CD4-positive, alpha-beta T cell treated with Interleukin-15 for 1 hour (primary cell): ENCODE results near the gene LPP.

Experiments
- DNase-seq: peaks from one replicate; pipeline ENCODE4 v3.0.0-alpha.2; 2020

LPP gene

DNA sequence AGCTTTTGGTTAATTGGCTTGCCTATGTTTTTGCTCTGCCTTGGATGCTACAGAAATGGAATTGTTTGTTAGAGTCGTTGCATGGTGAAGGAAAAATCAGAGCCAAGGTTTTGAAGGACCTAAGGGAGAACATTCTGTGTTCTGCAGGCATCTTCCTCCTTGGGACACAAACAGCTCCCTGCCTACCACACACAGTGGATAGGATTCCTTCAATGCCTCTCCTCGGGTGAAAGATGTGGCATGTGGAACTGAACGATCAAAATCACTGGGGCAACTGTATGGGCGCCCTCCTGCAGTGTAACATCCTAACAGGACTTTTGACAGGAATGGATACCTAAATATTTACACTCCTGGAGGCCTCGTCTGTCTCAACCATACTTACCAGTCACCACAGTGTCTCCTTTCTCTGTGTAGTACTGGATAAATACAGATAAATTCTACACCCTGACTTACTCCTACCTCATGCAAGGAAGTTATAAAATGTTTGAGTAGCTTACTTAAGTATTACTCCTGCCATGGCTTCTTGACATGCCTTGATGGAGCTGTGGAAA is 100.6 kb downstream of the LPP start:
- no peak for DNase-seq

DNA sequence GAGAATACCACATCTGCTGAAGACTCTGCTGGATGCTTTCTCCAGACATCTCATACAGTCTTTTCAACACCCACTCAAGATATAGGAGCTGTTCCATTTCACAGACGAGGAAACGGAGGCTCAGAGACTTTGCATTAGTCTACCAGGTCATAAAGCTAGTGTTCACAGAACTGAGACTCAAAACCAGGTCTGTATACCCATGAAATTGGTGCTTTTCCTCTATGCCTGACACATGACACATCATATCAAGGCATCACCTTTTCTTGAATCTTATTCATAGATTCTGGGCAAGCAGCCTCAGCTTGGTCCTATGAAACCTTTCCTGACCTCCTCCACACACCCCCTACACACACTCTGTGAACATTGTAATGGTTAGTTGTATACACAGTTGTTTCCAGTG is 101.2 kb downstream of the LPP start:
- DNase-seq: no peak

DNA sequence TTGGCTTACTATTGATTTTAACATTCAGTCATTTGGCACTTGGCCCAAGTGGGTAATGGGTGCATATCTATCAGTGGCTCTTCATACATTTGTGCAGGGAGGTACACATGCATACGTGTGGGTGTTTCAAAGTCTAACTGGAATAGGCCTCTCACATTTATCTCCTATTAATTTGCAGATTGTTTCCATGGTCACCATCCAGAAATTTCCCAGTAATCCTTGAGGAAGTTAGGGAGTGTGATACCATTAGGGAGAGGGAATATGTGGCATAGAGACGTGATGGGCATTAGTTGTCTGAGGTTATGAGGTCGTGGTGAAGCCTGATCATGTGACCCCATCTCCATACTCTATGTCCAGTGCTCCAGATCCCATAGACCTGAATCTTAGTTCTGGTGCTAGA is 102.8 kb downstream of the LPP start:
- no peak for DNase-seq

DNA sequence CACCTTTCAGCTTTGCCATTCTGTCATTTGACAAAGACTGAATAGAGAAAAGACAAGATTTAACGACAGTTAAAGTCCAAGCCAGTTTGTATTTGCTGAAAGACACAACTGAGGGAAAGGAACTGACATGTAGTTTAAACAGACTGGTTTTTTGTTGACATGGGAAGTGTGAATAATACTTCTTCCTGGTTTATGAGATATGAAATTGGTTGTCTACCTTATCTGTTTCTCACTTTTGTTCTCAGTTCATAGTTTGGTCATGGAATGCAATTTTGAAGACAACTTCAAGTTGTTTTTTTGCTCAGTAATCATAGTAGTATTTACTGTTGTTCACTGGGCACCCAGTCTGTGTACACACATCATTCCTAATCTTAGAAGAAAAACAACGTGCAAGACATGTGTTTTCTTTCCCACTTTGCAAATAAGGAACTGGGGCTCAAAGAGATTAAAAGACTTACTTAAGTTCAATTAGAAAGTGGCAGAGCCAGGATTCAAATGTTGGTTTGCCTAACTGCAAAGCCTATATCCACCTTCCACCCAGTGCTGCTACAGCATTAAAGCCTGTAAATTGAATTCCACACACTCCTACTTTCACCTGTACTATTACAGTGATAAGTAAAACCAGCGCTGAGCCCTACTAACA is 103.5 kb downstream of the LPP start:
- DNase-seq: no peak

DNA sequence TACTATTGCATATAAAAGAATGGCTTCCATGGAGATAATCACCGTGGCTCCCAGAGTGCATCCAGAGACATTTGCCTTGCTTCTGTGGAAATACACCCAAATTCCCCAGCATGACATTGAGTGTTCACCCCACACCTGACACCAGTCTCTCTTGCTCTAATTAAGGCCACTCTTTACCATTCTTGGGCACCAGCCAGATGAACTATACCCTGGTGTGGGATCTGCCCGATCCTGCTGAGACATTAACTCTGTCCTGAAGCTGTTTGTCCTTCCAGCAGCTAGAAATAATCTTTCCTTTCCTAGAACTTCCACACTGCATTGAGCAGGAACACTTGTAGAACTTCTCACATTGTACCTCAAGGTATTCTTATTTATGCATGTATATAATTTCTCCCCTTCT is 105.2 kb downstream of the LPP start:
- DNase-seq: no peak

DNA sequence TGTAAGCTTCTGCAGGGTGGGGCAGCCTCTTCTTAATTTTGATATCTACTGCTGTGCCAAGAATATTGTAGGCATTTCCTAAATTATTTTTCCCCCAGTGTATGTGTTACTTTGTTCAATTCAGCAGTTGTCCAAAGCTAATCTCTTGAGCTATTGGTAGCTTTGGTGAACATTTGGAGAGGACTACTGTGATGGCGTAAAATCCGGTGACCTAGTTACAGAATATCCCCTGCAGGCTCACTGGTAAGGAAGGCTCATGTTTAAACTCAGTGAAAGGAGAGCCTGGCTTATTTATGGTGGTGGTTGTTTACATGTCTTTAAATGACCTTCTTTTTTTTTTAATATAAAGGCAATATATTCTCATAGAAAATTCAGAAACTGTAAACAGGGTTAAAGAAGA is 105.6 kb downstream of the LPP start:
- no peak for DNase-seq

DNA sequence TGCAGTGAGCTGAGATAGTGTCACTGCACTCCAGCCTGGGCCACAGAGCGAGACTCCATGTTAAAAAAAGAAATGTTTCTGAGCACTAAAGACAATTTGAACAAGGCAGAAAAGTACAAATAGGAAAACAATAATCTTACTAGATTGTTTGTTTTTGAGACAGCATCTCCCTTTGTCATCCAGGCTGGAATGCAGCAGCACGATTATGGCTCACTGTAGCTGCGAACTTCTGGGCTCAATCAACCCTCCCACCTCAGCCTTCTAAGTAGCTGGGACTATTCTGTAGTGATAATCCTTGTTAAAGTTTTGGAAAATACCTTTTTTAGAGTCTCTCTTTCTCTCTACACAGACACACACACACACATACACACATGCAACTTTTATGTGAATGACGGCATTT is 107.1 kb downstream of the LPP start:
- no peak for DNase-seq

DNA sequence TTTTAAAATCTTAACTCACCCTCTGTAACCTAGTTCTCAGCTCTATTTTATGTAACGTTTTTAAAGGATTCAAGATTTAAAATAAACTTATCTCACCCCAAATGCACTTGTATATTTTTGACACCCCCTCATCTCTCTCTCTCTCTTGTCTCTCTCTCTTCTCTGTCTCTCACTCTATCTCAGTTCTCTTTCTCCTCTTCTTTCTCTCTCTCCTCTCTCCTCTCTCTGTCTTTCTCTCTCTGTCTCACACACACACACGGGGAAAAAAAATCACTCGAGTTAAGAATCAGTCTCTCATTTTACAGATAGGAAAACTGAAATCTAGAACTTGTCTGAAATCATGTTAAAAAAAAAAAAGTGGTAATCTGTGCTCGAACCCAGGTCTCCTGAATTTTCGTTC is 108.5 kb downstream of the LPP start:
- DNase-seq: no peak

DNA sequence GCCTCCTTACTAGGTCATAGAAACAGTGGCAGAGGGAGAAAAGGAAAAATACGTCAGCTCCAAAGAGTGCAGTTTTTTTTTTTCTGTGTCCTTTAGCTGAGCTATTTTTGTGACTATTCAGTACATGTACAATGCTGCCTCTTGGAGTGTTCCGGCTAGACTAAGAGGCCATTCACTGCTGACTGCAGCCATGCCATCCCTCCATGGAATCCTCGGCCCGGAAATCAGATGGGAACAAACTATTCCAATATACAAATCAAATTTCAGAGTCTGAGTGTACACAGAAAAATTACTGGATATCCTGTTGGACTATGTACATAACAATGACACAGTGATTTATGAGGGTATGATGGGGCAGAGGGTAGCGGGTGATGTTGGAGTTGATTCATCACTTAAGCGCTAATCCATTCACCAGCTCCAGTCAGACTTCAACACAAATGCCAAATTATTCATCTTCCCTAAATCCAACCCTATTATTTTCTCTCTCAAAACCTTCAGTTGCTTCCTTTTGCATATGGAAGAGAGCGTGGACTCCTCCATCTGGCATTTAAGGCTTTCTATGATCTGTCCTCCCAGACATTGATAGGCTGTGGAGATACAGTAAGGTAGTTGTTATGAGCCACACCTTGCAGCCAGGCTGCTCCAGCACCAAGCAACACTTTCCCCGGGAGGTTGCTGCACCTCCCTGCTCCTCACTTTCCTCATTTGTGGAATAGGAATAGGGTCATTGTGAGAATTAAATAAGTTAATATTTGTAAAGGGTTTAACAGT is 109.1 kb downstream of the LPP start:
- no peak for DNase-seq

DNA sequence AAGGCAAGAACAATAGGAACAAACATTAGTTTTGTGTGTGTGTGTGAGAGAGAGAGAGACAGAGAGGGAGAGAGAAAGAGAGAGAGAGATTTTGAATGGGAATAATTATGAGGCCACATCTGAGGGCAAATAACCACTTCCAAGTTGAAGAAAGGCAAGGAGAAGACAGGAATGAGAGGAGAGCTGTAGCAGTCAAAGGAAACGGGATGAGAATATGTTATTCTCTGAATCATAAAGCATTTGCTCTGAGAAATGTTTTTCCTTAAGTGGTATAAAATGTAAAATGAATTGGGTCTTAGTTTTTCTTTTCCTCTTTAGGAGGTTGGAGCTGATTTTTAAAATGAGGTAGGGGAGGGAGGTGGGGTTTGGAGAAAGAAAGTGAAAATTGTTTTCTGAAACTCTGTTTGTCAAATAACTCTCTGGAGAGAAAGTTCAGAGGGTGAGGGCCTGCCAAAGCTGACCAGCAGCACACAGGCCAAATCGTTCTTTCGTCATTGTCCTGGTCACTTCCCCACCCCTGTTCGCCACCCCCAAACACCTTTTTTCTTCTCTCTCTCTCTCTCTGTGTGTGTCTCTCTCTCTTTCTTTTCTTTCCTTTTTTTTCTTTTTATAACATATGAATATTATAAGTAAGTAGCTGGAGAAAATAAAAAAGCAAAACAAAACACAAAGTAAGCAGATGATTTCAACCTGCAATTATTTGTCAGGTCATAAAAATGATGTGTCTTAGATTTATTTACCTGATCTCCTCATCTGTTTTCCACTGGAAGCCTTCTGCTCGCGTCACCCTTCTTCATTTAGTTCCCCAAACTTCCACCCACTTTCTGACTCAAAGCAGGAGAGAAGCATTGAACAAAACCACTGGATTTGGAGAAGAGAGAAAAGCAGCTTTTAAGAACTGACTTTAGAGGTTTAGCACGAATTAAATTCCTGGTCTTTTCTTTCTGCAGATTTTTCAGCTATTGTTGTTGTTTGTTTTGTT is 110.6 kb downstream of the LPP start:
- no peak for DNase-seq

DNA sequence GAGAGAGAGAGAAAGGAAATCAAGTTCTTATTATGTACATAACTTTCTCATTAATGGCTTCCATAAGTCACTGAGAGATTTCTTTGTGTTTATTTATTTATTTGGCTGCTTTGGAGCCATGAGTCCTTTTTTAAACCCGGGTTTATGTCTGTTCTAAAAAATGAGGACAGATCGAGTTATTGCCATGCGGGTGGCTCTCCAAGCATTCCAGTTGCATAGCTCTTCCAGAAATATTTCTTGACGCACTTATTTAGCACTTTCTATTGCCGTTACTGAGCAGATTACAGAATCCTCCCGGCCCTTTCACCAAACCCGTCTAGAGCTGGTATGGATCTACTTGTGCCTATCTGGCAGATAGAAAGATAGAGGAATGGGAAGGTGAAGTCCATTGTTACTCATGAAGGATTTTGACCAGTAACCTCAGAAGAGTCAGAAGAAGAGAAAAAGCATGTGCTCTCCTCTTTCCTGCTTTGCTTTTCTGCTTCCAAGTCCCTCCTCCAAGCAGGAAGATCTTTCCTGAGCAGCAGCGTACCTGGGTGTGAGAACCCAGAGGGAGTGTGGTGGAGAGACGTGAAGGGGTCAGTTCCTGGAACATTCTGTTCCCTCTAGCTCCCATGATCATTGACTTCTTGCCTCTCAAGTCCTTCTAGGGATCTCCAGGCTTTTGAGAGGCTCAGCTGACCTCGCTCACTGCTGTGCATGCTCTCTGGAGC is 112.8 kb downstream of the LPP start:
- DNase-seq: no peak

DNA sequence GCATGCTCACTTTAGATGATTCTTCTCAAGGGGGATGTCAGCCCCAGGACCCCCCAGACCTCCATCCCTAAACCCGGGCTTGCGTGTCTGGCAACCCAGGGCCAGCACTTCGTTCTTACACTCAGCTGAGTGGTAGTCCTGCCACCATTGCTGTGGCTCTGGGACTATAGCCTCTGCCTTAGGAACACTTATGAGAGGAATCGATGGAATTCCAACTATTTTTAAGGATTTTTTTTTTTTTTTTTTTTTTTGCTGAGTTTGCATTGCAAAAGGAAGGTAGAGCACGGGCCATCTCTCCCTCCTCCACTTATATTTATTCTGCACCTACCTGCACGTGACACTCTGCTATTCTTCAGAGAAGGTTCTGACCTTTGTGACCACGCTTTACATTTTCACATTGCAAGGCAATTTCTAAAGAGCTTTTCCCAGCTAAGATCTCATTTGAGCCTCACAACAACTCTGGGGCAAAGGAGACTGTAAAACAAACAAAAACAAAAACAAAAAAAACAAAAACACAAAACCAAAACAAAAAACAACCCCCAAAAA is 113.9 kb downstream of the LPP start:
- DNase-seq: no peak

DNA sequence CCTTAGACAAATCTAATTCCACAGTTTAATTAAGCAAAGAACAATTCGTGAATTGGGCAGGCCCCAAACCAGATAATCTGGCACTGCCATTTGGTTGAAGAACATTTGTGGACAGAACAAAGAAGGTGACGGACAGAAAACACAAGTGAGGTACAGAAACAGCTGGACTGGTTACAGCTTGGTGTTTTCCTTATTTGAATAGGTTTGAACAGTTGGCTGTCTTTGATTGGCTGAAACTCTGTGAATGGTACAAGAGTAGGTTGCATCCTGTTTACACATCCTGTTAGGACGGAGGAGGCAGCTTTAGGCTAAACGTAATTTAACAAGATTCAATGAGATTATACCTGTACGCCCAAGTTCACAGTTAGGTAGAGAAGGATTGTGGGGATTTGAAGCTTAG is 114.4 kb downstream of the LPP start:
- no peak for DNase-seq

DNA sequence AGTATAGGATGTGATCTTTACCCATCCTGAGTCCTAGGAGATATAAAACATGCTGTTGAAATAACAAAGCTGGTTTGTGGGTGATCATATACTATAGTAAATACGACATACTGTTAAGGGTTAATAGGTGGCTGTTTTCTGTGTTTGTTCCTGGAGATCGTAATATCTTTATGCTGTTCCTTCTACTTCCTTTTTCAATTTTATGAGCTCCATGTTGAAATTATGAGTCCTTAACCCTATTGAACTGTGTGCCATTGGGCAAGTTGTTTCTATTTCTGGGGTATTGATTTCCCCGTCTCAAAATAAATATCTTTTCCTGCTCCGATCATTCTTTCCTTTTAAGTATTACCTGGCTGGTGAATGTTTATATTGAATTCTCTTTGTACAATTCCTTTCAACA is 115.1 kb downstream of the LPP start:
- DNase-seq: no peak

DNA sequence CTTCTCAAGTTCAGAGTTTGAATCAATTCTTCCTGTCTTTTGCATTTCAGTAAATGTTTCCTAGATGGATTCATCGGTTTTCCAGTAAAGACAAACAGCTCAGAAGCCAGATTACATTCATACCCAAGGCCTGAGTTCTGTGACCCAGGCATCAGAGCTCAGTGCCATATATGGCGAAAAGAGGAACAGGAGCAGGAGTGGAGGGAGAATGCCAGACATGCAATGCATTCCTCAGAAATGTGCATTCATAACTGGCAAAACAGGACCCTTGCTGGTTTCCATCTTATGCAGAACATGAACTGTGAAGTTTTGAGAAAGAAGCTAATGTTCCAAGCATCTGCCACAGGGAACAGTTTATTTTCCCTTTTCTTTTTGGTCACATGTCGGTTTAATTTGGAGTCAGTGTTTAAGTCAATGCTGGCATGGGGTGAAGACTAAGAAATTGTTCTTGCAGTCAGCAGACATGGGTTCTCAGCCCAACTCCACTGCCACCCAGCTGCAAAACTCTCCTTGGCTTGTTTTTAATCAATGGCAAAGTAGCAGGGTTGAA is 116.5 kb downstream of the LPP start:
- no peak for DNase-seq

DNA sequence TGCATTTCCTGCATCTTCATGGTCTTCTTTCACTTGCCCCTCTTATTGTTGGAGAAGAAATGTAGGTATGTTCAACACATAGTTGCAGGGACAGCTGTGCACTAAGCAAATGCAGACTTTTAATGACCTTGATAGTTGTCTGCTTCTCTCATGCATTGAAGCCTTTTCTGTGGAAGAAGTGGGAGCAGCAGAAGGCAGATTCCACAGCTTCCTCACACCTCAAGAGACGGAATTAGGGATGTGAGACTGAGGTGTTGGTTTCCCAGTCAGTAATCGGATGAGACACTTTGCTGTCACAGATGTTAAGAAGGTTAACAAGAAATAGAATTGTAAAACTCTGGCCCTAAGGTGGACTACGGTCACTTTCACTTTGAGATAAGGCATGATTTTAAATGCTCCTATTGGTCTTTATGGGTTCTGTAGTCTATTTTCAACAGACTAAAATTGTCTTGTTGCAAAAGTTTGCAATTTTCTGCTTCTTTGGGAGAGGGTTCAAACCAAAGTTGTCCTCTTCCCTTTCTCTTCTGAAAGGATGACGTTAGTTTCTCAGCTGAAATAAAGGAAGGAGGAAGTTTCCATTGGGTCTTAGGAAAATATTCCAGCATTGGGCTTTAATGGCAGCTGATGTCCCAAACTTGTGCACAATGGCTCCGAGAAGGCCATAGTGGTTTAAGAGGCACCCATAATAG is 117.4 kb downstream of the LPP start:
- DNase-seq: no peak

DNA sequence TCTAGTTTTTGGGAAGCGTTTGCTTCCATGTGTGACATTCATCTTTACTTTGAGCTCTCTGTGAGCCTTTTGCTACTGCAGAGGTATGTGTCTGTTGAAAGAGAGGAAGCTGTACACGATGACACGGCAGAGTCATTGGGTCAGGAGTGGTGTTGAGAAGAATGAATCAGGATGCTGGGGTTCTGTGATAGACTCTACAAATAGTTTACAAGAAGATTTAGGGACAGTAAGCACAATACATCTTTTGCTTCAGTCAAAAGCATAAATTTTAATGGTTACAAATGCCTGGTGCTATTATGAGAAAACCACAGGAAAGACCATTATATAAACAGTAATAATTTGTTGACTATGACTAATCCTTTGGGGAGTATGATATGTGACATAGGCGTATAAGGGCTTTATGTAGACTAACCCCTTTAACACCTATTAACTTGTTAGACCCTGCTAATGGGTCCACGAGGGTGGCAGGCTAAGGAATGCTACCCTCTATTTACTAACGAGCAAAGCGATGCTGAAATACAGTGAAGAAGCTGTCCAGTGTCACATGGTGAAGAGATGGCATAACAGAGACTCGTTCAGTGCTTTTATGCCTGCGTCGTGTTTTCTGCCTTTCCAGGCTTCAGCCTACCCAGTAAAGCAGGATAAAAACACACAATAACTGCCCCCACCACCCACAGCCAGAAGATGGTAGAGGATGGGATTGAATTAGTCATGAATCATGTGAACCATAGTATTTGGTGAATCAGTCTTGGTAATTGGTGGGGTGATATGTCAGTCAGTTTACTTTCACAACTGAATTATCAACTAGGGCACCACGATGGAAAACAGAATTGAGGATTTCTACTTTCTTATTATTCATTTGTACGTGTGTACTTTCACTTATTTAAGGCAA is 118.8 kb downstream of the LPP start:
- no peak for DNase-seq

DNA sequence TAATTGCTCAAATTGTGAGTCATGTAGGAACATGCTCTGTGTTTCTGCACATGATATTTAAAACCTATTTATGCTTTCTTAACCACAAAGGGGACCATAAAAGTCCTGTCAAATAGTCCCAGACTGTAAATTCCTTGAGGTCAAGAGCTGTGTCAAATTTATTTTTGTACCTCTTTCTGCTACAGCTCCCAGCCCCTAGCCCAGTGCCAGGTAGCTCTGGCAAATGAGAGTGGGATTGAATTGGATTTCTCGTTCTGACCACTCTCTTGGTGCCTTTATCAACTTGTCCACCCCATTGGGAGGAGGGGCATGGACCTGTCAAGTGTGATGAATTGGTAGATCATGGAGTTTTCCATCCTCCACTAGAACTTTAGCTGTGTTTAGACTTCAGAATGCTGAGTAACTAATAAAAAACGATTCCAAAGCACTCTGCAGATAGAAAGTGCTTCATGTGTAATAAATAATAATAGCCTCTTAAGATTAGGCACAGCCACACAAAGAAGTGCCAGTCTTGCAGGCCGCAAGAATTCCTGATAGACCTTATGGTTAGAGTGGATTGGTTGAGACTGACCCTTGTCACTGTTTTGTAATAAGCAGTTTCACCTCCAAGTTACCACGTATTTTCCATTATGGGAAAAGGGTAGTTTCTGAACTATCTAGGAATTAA is 120.4 kb downstream of the LPP start:
- DNase-seq: no peak

DNA sequence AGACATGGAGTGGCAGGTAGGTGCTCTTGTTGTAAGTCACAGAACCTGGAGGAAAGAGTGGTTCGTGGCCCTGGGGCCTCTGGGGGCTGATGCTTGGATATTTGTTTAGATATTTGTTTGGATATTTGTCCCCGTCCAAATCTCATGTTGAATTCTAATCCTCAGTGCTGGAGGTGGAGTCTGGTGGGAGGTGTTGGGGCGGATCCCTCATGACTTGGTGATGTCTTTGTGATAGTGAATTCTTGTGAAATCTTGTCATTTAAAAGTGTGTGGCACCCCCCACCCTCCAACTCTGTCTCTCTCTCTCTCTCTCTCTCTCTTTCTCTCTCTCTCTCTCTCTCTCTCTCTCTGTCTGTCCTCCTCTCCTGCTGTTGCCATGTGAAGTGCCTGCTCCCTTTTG is 122.4 kb downstream of the LPP start:
- no peak for DNase-seq
